ENCODE data around the gene ZFP28.

The ZFP28 gene

GRCh38 chr19:56596676-56597075, 57.9 kb downstream of the ZFP28 start:
- DNase-seq, result no peak

- DNase-seq, result no peak
These were observed 58.9 kb downstream of the ZFP28 start for GRCh38 chr19:56597696-56598095.

DNA sequence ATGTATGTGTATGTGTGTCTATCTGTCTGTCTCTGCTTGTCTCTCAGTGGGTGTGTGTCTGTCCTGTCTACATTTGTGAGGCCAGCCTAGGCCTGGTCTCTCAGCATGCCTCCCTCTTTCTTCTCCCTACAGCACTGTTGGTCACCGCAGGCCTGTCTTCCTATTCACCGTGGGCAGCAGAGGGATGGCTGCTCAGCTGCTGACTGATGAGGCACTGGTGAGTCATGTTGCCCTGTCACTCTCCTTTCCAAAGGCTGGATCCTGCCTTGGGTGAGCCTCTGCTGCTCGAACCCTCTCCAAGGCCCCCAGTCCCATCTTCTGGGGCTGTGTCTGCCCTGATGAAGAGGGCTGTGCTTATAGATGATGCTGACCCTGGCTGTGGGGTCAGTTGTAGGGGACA, 62.6 kb downstream of the ZFP28 start:
- DNase-seq, result no peak

- DNase-seq, result no peak
These were observed 65.1 kb downstream of the ZFP28 start for GRCh38 chr19:56603829-56604228.
